ENCODE results near the gene USP17L25. TPM values are rescaled to one million over a fixed set of nuclear protein-coding genes. Genes with fewer than 3 reads are reported as not detected.

The USP17L25 gene, protein sequence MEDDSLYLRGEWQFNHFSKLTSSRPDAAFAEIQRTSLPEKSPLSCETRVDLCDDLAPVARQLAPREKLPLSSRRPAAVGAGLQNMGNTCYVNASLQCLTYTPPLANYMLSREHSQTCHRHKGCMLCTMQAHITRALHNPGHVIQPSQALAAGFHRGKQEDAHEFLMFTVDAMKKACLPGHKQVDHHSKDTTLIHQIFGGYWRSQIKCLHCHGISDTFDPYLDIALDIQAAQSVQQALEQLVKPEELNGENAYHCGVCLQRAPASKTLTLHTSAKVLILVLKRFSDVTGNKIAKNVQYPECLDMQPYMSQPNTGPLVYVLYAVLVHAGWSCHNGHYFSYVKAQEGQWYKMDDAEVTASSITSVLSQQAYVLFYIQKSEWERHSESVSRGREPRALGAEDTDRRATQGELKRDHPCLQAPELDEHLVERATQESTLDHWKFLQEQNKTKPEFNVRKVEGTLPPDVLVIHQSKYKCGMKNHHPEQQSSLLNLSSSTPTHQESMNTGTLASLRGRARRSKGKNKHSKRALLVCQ
- not detected in 2 replicates for total RNA-seq

DNA sequence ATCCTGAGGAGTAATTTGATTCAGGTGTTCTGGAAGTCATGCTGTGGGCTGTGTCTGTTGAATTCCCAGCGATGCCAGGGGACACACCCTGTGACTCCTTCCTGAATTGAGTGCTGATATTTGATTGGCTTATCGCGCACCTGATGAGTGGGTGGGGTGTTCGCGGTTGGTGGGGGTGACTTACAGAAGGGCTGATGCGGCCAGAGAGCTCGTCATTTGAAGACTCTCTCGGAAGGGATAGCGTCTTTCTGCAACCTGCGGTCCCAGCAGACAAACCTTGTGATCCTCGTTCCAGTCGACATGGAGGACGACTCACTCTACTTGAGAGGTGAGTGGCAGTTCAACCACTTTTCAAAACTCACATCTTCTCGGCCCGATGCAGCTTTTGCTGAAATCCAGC is at the start of gene USP17L25:
TSS of gene USP17L25 (plus strand) at position 301 of the 400 bp plus-strand sequence. CDS start at position 301, 0 bp downstream.

DNA sequence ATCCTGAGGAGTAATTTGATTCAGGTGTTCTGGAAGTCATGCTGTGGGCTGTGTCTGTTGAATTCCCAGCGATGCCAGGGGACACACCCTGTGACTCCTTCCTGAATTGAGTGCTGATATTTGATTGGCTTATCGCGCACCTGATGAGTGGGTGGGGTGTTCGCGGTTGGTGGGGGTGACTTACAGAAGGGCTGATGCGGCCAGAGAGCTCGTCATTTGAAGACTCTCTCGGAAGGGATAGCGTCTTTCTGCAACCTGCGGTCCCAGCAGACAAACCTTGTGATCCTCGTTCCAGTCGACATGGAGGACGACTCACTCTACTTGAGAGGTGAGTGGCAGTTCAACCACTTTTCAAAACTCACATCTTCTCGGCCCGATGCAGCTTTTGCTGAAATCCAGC is 4.8 kb upstream of the USP17L25 start, which contains the start of gene USP17L24:
TSS of gene USP17L24 (plus strand) at position 301 of the 400 bp plus-strand sequence. CDS start at position 301, 0 bp downstream.

DNA sequence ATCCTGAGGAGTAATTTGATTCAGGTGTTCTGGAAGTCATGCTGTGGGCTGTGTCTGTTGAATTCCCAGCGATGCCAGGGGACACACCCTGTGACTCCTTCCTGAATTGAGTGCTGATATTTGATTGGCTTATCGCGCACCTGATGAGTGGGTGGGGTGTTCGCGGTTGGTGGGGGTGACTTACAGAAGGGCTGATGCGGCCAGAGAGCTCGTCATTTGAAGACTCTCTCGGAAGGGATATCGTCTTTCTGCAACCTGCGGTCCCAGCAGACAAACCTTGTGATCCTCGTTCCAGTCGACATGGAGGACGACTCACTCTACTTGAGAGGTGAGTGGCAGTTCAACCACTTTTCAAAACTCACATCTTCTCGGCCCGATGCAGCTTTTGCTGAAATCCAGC is 4.6 kb downstream of the USP17L25 start, which contains the start of gene USP17L26:
TSS of gene USP17L26 (plus strand) at position 301 of the 400 bp plus-strand sequence. CDS start at position 301, 0 bp downstream.

DNA sequence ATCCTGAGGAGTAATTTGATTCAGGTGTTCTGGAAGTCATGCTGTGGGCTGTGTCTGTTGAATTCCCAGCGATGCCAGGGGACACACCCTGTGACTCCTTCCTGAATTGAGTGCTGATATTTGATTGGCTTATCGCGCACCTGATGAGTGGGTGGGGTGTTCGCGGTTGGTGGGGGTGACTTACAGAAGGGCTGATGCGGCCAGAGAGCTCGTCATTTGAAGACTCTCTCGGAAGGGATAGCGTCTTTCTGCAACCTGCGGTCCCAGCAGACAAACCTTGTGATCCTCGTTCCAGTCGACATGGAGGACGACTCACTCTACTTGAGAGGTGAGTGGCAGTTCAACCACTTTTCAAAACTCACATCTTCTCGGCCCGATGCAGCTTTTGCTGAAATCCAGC is 9.4 kb downstream of the USP17L25 start, which contains the start of gene USP17L5:
TSS of gene USP17L5 (plus strand) at position 301 of the 400 bp plus-strand sequence. CDS start at position 301, 0 bp downstream.

DNA sequence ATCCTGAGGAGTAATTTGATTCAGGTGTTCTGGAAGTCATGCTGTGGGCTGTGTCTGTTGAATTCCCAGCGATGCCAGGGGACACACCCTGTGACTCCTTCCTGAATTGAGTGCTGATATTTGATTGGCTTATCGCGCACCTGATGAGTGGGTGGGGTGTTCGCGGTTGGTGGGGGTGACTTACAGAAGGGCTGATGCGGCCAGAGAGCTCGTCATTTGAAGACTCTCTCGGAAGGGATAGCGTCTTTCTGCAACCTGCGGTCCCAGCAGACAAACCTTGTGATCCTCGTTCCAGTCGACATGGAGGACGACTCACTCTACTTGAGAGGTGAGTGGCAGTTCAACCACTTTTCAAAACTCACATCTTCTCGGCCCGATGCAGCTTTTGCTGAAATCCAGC is 14.1 kb downstream of the USP17L25 start, which contains the start of gene USP17L27:
TSS of gene USP17L27 (plus strand) at position 301 of the 400 bp plus-strand sequence. CDS start at position 301, 0 bp downstream.

DNA sequence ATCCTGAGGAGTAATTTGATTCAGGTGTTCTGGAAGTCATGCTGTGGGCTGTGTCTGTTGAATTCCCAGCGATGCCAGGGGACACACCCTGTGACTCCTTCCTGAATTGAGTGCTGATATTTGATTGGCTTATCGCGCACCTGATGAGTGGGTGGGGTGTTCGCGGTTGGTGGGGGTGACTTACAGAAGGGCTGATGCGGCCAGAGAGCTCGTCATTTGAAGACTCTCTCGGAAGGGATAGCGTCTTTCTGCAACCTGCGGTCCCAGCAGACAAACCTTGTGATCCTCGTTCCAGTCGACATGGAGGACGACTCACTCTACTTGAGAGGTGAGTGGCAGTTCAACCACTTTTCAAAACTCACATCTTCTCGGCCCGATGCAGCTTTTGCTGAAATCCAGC is 18.9 kb downstream of the USP17L25 start, which contains the start of gene USP17L28:
TSS of gene USP17L28 (plus strand) at position 301 of the 400 bp plus-strand sequence. CDS start at position 301, 0 bp downstream.

DNA sequence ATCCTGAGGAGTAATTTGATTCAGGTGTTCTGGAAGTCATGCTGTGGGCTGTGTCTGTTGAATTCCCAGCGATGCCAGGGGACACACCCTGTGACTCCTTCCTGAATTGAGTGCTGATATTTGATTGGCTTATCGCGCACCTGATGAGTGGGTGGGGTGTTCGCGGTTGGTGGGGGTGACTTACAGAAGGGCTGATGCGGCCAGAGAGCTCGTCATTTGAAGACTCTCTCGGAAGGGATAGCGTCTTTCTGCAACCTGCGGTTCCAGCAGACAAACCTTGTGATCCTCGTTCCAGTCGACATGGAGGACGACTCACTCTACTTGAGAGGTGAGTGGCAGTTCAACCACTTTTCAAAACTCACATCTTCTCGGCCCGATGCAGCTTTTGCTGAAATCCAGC is 23.6 kb downstream of the USP17L25 start, which contains the start of gene USP17L29:
TSS of gene USP17L29 (plus strand) at position 301 of the 400 bp plus-strand sequence. CDS start at position 301, 0 bp downstream.

DNA sequence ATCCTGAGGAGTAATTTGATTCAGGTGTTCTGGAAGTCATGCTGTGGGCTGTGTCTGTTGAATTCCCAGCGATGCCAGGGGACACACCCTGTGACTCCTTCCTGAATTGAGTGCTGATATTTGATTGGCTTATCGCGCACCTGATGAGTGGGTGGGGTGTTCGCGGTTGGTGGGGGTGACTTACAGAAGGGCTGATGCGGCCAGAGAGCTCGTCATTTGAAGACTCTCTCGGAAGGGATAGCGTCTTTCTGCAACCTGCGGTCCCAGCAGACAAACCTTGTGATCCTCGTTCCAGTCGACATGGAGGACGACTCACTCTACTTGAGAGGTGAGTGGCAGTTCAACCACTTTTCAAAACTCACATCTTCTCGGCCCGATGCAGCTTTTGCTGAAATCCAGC is 33.1 kb downstream of the USP17L25 start, which contains the start of gene USP17L30:
TSS of gene USP17L30 (plus strand) at position 301 of the 400 bp plus-strand sequence. CDS start at position 301, 0 bp downstream.

Other genes with a start within 250 kb of the USP17L25 start
- gene FAM90A26, start 159.5 kb upstream of the USP17L25 start, total RNA-seq: not detected in 2 replicates
- gene USP17L10, start 119.3 kb upstream of the USP17L25 start, total RNA-seq: not detected in 2 replicates
- not detected in 2 replicates for gene USP17L11, start 114.5 kb upstream of the USP17L25 start, total RNA-seq
- gene USP17L12, start 109.8 kb upstream of the USP17L25 start, total RNA-seq: not detected in 2 replicates
- gene USP17L13, start 105.0 kb upstream of the USP17L25 start, total RNA-seq: not detected in 2 replicates
- gene USP17L15, start 95.5 kb upstream of the USP17L25 start, total RNA-seq: not detected in 2 replicates
- gene USP17L17, start 86.0 kb upstream of the USP17L25 start, total RNA-seq: not detected in 2 replicates
- not detected in 2 replicates for gene USP17L18, start 81.3 kb upstream of the USP17L25 start, total RNA-seq
- not detected in 2 replicates for gene USP17L19, start 76.5 kb upstream of the USP17L25 start, total RNA-seq
- not detected in 2 replicates for gene USP17L20, start 71.8 kb upstream of the USP17L25 start, total RNA-seq
- gene USP17L21, start 67.0 kb upstream of the USP17L25 start, total RNA-seq: not detected in 2 replicates
- not detected in 2 replicates for gene USP17L22, start 62.3 kb upstream of the USP17L25 start, total RNA-seq
- gene USP17L24, start 4.7 kb upstream of the USP17L25 start, total RNA-seq: not detected in 2 replicates
- gene USP17L26, start 4.7 kb downstream of the USP17L25 start, total RNA-seq: not detected in 2 replicates
- not detected in 2 replicates for gene USP17L5, start 9.5 kb downstream of the USP17L25 start, total RNA-seq
- not detected in 2 replicates for gene USP17L27, start 14.2 kb downstream of the USP17L25 start, total RNA-seq
- gene USP17L28, start 19.0 kb downstream of the USP17L25 start, total RNA-seq: not detected in 2 replicates
- gene USP17L29, start 23.7 kb downstream of the USP17L25 start, total RNA-seq: not detected in 2 replicates
- not detected in 2 replicates for gene USP17L30, start 33.2 kb downstream of the USP17L25 start, total RNA-seq
- gene DEFB131A, start 114.5 kb downstream of the USP17L25 start, total RNA-seq: not detected in 2 replicates